Activated CD8-positive, alpha-beta memory T cell treated with anti-CD3 and anti-CD28 coated beads, Interleukin-2, amount 50 U/mL, for 24 hours (primary cell): ENCODE measurements around the gene TBCK.
"Not testable (repeated sequence)": the region's sequence is repeated elsewhere in the genome, so short reads cannot be mapped to it uniquely, and the experiment has no call there.

Experiments
- DNase-seq: peaks from one replicate; pipeline ENCODE4 v3.0.0-alpha.2; 2020; ENCODE audit errors: extremely low read depth

TBCK gene

GRCh38 chr4:106119949-106120555, 196.0 kb downstream of the TBCK start:
- DNase-seq: not testable (repeated sequence)

GRCh38 chr4:106116025-106116424, 200.0 kb downstream of the TBCK start:
- no peak for DNase-seq

DNA sequence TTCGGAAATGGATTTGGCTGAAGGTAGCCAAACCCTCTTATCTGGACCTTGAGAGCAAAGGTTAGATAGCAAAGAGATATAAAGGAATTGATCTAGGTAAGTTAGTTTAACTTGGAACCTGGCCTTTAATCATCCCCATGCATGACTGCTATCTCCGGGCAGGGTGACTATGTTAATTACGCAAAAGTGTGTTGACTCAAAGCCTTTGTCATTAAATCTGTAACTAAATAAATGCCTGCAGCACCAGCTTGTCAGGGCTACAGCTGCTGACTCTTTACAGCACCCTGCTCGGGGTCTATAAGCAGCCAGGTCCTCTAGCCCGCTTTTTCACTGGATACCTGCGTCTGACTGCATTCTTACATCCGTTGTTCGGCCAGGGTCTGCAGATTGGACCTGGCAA, 201.7 kb downstream of the TBCK start:
- DNase-seq: no peak

DNA sequence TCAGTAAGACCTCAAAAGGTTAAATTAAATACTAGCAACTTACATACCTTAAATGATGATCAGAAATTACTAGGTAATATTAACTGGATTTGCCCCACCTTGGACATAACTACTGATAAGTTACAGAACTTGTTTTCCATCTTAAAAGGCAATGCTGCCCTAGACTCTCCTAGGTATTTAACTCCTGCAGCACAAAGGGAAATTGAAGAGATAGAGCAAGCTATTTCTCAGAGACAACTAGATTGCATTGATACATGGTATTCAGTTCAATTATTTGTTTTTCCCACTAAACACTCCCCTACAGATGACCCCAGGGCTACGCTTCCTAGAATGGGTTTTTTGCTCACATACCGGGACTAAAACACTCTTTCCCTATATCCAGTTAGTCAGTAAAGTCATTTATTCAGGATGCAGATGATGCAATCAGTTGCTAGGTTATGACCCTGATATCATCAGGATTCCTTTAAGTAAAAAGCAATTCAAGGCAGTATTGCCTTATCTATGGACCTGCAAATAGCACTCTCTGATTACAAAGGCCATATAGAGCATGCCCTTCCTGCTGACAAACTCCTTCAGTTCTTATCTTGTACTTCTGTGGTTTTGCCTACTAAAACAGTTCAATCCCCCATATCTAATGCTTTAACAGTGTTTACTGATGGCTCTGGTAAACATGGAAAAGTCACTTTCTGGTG, 204.1 kb downstream of the TBCK start:
- not testable (repeated sequence) for DNase-seq

DNA sequence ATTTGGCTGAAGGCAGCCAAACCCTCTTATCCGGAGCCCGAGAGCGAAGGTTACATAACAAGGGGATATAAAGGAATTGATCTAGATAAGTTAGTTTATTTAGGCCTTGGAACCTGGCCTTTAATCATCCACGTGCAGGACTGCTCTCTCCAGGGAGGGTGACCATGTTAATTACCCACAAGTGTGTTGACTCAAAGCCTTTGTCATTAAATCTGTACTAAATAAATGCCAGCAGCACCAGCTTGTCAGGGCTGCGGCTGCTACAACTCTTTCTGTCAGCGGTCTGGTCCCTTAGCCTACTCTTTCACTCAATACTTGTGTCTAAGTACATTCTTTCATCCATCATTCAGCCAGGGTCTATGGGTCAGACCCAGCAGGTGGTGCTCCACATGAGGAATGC, 206.1 kb downstream of the TBCK start:
- DNase-seq: no peak

- no peak for DNase-seq
Observed at GRCh38 chr4:106105697-106106096, 210.3 kb downstream of the TBCK start.

- no peak for DNase-seq
Observed at GRCh38 chr4:106104276-106104675, 211.7 kb downstream of the TBCK start.

DNA sequence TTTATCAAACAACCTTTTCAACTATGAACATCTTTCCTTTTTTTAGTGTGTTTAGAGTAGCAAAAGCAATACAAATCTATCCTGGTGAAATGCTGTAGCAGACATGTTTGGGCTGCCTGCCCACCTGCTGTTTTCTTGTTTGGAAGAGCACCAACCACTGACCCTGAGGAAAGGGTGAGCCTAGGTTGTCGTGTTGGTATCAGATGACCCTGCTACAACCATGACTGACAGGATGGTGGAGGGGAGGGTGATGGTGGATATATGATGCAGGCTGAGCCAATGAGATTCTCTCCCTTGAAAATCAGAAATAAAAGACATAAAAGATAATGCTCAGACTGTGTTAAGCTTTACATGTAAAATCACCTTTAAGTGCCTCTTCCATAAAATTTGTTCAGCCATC, 219.6 kb downstream of the TBCK start:
- no peak for DNase-seq

- no peak for DNase-seq
Observed at GRCh38 chr4:106095408-106095807, 220.6 kb downstream of the TBCK start.

- no peak for DNase-seq
Observed at GRCh38 chr4:106092361-106093040, 223.5 kb downstream of the TBCK start.

DNA sequence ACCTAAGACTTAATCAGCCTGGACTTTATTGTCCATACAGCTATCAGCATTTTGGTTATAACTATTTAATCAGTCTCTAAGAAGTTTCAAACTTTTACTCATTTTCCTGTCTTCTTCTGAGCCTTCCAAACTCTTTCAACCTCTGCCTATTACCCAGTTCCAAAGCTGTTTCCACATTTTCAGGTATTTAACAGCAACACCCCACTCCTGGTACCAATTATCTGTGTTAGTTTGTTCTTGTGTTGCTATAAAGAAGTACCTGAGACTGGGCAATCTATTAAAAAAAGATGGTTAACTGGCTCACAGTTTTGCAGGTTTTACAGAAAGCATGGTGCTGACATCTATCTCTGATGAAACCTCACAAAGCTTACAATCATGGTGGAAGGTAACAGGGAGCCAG, 225.2 kb downstream of the TBCK start:
- DNase-seq: no peak

DNA sequence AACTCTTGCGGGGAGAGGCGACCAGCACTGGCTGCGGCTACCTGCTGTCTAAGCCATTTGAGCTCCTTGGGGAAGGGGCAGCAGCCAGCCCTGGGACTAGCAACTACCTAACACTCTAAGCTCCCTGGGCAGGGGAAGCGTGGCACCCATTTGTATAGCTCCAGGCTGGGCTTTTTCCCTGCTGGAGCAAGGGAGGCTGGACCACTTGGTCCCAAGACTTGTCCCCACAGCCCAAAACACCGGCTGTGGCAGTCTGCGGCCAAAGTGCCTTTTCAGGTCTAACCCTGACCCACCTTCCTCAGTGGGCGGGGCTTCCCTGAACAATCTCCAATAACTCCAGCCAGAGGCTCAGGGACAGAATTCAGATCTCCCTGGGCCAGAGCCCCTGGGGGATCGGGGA, 232.9 kb downstream of the TBCK start:
- no peak for DNase-seq

DNA sequence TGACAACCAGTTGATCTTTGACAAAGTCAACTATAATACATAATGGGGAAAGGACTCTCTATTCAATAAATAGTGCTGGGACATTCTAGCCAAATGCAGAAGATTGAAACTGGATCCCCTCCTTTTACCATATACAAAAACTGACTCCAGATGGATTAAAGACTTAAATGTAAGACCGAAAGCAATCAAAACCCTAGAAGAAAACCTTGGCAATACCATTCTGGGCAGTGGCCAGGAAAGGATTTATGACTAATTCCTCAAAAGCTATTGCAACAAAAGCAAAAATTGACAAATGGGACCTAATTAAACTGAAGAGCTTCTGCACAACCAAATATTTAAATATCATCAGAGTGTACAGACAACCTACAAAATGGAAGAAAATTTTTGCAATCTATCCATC, 235.6 kb downstream of the TBCK start:
- DNase-seq: no peak

DNA sequence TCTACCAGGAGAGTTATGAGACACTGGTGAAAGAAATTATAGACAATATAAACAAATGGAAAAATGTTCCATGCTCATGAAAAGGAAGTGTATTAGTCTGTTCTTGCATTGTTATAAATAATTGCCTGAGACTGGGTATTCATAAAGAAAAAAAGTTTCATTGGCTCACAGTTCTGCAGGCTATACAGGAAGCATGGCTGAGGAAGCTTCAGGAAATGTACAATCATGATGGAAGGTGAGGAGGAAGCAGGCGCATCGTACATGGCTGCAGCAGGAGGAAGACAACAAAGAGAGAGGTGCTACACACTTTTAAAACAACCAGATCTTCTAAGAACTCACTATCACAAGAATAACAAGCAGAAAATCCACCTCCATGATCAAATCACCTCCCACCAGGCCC, 236.4 kb downstream of the TBCK start:
- no peak for DNase-seq

GRCh38 chr4:106065018-106065417, 251.0 kb downstream of the TBCK start:
- no peak for DNase-seq

DNA sequence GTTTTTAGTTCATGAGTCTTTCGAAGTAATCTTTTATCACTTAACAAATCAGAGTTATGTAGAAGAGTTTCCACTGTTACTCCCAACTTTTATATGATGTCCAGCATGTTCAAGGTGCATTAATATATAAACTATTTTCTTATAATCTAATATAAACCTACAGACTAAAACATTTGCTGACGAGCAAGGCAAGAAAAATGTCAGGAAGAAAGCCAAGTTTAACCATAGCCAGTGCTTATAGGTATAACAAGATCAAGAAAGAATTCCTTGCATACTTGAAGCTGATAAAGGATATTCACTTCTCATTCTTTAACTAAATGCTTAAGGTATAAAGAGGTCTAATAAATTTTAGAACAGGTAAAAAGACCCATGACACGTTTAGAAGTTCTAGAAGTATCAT, 253.0 kb downstream of the TBCK start:
- DNase-seq: no peak

GRCh38 chr4:106062452-106062875, 253.5 kb downstream of the TBCK start:
- no peak for DNase-seq

DNA sequence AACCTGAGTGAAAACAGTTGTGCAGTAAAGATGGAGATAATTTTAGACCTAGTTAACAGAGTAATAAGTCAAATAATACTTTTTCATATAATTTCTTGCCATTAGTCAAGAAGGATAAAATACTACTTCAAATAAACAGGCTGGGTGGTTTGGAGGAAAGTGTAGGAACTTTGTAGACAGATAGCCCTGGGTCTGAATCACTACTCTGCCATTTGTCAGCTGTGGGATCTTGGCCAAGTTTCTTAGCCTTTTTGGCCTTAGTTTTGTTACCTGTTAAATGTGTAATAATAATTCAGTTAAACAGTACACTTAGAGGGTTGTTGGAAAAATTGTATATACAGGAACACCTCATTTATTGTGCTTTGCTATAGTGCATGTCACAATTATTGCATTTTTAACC, 257.1 kb downstream of the TBCK start:
- no peak for DNase-seq

DNA sequence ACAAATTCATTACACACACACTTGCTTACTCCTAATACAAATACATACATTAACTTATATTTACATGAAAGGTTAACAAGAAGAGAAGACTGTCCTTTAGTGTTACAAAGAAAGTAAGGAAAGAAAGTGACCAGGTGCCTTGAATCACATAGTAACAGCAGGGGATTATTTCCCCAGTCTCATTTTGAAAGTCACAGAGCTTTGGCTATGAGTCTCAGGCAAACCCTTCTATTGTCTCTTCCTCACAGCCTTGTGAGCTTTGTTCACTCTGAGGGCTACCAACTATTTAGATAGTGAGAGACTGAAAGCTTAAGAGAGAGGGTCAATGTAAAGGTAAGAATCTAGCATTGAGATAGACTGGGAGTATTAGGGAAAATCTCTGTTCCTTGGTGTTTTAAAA, 259.1 kb downstream of the TBCK start:
- DNase-seq: no peak

GRCh38 chr4:106051514-106051913, 264.5 kb downstream of the TBCK start:
- no peak for DNase-seq

- DNase-seq: no peak
Observed at GRCh38 chr4:106049490-106049889, 266.5 kb downstream of the TBCK start.

- DNase-seq: no peak
Observed at GRCh38 chr4:106048250-106048971, 267.6 kb downstream of the TBCK start.

DNA sequence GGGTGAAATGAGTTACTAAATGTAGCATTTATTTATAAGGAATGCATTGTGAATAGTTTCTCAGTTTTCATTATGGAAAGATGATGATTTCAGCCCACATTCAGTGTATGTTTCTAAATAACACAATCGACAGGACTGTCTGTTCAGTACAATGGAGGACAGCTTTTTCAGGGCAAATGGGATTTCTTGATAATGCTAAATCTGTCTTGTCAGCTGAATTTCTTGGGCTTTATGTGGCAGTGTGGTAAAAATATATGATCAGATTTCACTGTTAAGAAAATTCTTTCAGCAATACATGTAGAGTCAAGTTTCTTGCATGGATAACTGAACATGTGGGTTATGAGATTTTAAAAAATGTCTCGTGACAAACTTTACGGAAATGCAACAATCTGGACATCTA, 269.9 kb downstream of the TBCK start:
- no peak for DNase-seq
